ENCODE results near the gene MID1IP1.

MID1IP1 gene

DNA sequence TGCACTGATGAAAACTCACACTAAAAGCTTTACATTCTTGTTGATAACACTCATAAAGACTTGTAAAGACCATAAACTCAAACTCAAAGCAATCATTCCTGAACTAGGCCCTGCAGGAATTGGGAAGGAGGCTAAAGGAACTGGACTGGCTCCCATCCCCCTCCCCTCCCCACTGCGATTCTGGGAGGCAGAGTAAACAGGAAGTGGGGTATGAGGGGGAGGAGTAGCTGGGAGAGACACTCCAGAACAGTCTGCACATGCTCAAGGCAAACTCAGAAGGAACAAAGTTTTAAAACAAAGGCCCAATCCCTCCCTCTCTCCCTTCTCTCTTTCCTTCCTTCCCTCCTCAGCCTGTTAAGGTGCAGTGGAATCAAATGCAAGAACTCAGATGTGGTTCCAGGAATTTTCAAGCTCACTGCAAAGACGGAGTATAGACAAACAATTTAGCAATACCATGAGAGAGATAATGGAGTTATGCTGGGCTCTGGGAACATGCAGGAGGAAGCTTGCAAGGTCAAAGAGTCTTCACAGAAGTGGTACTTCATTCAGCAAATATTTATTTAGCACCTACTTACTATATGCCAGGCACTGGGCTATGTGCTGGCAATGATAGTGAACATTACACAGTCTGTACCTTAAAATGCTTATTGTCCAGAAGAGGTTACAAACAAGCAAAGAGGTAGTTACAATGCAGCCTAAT is 15.9 kb downstream of the MID1IP1 start:
- peak; percentile 9 for DNase-seq

DNA sequence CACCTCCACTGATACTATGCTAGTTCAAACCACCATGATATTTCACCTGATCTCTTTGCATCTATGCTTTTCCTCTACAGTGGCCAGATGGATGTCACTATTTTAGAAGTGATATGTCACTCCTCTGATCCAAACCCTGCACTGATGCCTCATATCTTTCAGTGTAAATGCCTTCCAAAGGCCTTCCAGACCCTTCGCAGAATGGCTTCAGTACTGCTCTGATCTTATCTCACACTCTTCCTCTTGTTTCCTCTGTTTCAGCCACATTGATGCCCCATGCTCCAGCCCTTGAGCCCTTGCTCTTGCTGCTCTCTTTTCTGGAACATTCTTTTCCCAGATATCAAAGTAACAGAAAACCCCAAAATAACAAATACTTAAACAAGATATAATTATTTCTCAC is 17.9 kb downstream of the MID1IP1 start:
- no peak for DNase-seq

DNA sequence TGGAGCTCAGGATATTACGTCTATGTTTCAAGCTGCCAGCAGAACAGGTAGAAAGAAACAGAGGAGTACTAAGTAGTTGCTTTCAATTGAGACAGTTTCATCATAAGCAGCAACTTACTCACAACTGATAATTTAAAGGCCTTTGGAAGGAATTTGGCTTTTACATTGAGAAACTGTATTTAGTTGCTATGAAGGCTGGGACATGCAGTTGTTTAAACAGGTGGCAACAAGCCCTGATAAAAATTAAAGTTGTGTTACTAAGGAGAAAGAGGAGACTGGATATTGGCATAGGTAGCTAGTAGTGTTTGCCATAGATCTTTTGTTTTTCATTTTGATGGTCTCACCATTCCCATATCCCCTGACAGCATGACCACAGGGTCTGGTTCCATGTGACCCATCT is 18.4 kb downstream of the MID1IP1 start:
- DNase-seq = no peak

DNA sequence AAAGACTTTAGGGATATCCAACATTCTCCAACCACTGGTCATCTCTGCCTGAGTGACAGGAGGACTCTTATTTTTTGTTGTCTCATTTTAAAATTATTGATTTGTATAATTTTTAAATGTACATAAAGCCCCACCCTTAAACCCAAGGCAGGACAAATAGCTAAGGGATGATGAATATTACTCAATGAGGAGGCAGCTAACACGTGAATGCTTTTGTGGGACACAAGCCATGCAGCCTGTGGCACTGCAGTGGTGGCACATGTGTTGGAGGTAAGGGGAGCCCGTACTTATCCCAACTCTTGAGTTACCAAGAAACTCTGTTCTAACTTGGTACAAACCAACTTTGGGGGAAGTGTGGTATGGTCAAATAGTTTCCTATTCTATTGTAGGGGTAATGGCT is 19.5 kb downstream of the MID1IP1 start:
- no peak for DNase-seq

DNA sequence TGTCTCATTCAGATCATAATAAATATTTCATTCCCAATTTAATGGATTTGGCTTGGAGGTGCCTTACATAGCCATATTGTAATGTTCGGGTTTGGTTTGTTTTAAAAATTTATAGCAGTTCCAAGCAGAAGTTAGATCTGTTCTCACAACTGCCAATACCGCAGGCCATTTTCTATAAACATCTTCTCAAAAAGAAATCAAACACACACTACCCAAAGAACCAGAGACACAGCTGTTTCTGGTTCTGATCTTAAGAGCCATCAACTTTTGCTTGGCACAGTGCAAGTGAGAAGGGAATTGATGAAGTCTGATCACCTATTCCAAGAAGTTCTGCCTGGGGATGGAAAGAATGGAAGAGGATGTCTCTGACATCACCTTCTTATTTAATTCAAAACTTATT is 22.9 kb downstream of the MID1IP1 start:
- no peak for DNase-seq

DNA sequence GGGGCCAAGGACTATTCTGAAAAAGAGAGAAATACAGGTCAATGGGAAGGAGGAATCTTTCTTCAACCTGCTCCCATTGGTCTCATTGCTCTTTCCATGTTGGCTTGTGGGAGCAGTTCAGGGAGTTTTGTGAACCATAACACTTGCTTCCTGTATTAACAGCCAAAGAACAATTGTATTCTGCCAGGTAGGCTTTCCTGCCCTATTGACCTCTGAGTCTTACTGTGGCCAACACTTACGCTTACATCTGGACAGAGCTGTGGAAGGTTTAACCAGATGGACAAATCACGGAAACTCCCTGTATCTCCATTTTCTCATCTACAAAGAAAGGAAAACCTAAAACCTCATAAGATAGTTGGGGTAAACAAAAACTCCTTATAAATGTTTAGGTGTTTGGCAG is 30.7 kb downstream of the MID1IP1 start:
- DNase-seq = no peak

DNA sequence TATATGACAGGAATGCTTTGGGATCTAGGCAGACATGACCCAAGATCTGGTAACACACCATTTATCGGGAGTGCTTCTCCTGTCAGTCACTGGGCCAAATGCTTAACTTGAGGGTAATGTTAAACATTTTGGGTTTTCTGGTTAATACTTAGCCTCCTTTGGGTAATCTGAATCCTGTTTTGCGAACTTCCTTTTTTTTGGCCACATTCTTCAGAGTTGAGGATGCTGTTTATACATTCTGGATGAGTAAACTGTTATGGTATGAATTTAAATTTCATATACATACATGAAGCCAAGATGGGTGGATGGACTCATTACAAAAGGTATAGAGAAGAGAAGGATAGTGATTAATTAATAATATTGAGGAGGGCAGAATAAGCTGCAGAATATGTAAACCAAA is 36.1 kb downstream of the MID1IP1 start:
- DNase-seq = no peak

DNA sequence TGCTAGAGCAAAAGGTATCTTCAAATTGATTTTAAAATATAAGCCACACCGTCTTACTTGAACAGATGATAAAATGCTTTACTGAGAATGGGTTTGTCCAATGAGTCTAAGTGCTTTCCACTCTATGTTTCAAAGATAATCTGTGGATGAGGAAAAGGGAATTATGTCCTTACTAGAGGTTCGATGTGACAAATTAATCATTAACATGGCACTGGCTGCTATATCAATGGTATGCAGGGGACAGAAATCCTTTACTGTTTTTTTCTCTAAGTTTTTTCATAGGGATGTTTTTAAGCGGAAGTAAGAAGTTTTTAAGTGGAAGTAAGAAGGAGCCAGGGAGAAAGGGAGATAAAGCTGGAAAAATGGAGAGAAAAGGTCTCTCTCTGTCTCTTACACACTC is 38.0 kb downstream of the MID1IP1 start:
- no peak for DNase-seq

DNA sequence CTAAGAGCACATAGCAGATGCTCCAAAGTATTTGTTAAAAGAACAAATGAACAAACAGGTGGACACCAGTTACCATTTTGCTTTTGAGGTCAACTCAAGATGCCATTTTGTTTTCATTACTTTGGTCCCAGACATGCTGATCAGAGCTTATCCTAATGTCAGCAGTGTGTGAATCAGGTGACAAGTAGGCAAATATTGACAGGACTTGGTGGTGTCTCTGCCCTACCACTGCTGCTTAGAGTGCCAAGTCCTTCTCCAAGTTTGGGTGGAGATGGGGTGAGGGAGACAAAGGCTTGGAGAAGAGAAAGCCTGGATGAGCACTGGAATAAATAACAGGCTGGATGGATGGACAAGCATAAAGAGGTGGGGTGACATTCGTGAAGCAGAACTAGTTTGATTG is 38.7 kb downstream of the MID1IP1 start:
- no peak for DNase-seq

DNA sequence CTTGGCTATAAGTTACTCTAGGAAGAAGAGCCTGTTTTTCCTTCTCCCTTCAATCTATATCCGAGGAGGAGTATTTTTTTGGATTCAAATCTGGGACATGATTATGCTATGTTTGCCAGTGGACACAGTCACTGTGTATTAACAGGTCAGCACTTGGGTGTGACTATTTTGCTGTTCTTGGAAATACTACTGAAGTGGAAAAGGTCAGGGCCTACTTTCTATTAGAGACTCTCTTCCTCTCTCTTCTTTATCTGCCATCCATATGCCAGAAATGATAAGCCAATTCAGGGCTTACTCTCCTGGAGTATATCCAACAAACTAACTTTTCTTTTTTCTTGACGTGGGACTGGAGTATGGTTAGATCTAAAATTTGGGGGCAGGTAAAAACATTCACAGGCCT is 40.5 kb downstream of the MID1IP1 start:
- no peak for DNase-seq

DNA sequence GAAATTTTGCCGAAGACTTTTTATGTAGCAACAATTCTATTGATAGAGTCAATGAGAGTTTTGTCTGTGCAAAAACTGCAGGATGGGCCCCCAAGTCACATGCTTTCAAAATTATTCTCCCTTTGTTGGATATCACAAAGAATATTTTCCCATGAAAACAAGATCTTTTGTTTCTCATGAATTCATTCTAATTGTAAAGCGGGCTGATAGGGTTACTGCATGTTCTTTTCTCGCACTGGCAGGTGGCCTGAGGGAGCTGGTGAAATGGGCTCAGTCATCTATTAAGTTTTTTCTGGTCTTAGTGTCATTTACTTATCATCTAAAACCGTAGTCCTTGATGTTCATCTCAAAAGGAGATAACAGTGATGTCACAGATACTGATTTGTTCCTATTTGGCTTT is 44.2 kb downstream of the MID1IP1 start:
- DNase-seq = no peak

DNA sequence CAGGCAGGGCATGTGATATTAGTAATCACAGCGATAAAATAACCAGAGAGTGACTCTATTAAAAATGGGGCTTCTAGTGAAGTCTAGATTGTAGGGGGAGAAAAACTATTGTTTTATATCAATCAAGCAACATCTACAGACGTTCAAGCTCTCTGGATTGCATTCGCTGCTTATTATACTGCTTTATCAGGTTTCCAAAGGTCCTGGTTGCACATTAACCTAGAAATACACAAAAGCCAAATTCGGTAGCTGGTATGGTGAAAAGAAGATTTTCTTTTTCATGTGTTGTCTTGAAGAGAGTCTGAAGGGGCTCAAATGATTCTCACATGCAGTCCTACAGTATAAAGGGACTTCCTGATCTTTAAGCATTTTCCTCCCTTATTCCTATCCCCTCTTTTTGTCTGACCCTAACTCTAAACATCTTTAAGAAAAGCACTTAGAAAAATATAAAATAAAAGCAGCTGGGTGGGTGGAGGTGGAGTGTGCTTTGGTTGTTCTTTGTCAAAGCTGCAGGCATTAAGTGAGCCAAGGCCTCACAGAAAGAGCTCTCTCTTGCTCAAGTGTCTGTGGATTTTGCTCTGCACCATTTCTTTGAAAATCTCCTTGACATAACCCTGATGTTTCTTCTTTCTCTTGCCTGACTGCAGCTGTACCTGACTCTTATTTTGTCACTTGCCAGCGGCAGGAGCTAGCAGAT is 46.1 kb downstream of the MID1IP1 start:
- DNase-seq = no peak

DNA sequence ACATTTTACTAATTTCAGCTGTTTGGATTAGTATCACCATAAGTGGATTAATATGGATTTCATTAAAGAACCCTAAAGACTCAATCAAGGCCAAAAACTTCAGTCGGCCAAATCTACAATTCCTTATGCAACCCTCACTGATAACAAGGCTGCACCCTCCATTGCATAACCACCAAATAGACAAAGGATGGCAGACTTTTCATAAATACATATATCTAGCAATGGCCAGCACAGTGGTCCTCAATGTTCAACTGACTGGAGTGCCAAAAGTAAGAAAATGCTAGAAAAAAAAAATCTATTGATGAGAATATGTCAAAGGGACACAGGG is 46.6 kb downstream of the MID1IP1 start:
- DNase-seq = no peak

DNA sequence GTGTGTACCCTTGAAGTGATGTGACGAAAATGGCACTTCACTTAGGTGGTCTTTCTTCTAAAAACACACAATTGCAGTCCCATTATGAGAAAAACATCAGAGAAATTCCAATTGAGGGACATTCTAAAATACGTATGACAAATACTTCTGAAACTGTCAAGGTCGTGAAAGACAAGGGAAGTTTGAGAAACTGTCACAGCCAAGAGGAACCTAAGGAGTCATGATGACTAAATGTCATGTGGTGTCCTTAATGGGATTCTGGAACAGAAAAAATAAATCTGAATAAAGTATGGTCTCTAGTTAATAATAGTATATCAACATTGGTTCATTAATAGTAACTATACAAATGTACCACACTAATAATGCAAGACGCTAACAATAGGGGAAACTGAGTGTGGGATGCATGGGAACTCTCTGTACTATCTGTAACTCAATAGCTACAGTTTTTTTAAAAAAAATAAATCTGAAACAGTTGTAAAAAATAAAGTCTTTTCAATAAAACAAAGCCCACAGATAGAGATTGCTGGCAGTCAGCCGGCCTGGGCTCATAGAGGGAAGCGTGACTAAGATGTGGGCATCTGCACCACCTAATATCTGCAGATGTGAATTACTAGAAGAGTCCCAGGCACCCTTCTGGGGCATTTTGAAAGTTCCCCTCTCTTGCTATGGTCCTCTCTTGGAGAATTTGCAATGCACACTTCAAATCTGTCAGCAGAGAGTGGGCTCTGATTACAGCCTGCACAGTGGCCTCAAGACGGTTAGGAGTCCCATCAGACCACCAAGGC is 47.6 kb downstream of the MID1IP1 start:
- DNase-seq = no peak

DNA sequence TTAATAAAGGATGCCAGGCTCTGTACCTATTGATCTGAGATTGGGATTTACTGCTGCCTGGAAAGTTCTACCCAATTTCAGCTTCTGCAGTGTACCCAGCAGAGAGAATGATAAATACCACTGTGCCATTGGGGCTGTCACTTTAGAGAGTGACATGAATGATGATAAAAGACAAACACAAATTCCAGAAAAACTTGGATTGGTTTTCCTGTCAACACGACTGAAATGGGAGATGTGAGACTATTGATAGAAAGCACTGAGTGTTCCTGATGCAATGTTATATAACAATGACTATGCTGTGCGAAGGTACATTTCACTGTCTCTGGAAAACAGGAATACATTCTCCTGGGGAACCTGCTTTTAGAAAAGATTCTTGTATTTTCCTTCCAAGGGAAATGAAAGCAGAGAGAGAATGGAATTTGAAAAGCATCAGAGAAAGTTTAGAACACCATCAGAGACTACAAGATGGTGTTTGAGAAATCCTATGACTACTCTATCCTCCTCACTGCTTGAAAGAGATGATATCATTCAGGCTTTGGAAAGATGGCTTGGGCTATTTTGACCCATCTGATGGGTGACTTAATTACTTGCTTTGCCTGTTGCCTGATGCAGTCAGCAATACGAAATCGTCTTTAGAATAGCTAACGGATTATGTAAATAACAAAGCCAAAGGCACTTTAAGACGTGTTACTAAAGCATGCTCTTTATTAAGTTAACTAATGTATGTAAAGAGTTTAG is 49.7 kb downstream of the MID1IP1 start:
- no peak for DNase-seq

DNA sequence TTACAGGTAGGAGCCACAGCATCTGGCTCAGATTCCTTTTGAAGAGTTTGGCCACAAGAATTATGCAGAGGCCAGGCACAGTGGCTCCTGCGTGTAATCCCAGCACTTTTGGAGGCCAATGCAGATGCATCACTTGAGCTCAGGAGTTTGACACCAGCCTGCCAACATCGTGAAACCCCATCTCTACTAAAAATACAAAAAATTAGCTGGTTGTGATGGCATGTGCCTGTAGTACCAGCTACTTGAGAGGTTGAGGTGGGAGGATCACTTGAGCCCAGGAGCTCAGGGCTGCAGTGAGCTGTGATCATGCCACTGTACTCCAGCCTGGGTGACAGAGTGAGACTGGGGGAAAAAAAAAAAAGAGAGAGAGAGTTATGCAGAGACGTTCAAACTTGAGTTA is 53.0 kb downstream of the MID1IP1 start:
- DNase-seq = no peak

Data from kidney glomerular epithelial cell (primary cell).